Kidney epithelial cell (primary cell): Measurements from ENCODE around the gene CMSS1. TPM values are rescaled to one million over a fixed set of nuclear protein-coding genes. Genes with fewer than 3 reads are reported as not detected.

Experiments
- DNase-seq: peaks from one replicate; pipeline ENCODE4 v3.0.0-alpha.2; 2010; ENCODE audit warnings: low read depth
- H3K27me3 ChIP-seq: 2 replicates; pipeline ENCODE4 v1.6.0; 2011; ENCODE audit warnings: low read length; ENCODE audit not compliant: control insufficient read depth, insufficient read depth
- H3K36me3 ChIP-seq: 2 replicates; pipeline ENCODE4 v1.5.1; 2011; ENCODE audit warnings: low read length; ENCODE audit not compliant: control insufficient read depth, insufficient read depth
- H3K4me3 ChIP-seq: 2 replicates; pipeline ENCODE4 v1.5.1; 2011; ENCODE audit warnings: low read depth, mild to moderate bottlenecking, control low read depth, low read length
- total RNA-seq: library from RNA; depleted of rRNA; stranded (reverse); fragments of >200 nt; gene quantifications from 2 replicates; pipeline ENCODE4 v1.2.3, GENCODE V29; 2015
- TF ChIP-seq, protein P1 (sequence below): IDR thresholded peaks from 2 replicates; pipeline ENCODE4 v1.5.1; 2011; ENCODE audit warnings: mild to moderate bottlenecking, moderate library complexity, low read length, control low read depth, inconsistent platforms; ENCODE audit not compliant: insufficient read depth, poor library complexity, severe bottlenecking

CMSS1 gene
- total RNA-seq, 1 donor from 2014 or later: 36.9 TPM

DNA sequence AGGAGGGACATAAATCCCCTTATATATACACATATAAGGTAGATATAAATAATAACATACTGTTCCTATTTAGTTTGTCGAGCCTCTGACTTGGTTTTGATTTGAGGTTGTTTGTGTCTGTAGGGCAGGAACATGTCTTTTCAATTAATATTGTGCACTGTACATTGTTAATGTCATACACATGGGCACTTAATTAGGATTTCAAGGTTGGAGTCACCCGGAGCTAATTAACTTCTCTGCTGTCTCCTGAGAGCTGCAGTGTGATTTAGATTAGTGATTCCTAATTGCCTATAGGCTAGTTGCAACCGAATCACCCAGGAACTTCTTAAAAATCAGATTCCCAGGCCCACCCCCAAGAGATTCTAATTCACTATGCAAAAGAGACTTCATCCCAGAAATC lies 347.1 kb downstream of the CMSS1 start:
- no peaks in the 10 kb centered on the region for H3K36me3 ChIP-seq
- H3K4me3 ChIP-seq: no peak overlapping the region
- TF ChIP-seq, protein P1, sequence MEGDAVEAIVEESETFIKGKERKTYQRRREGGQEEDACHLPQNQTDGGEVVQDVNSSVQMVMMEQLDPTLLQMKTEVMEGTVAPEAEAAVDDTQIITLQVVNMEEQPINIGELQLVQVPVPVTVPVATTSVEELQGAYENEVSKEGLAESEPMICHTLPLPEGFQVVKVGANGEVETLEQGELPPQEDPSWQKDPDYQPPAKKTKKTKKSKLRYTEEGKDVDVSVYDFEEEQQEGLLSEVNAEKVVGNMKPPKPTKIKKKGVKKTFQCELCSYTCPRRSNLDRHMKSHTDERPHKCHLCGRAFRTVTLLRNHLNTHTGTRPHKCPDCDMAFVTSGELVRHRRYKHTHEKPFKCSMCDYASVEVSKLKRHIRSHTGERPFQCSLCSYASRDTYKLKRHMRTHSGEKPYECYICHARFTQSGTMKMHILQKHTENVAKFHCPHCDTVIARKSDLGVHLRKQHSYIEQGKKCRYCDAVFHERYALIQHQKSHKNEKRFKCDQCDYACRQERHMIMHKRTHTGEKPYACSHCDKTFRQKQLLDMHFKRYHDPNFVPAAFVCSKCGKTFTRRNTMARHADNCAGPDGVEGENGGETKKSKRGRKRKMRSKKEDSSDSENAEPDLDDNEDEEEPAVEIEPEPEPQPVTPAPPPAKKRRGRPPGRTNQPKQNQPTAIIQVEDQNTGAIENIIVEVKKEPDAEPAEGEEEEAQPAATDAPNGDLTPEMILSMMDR: no peak
- no peaks in the 10 kb centered on the region for H3K27me3 ChIP-seq
- no peak for DNase-seq

DNA sequence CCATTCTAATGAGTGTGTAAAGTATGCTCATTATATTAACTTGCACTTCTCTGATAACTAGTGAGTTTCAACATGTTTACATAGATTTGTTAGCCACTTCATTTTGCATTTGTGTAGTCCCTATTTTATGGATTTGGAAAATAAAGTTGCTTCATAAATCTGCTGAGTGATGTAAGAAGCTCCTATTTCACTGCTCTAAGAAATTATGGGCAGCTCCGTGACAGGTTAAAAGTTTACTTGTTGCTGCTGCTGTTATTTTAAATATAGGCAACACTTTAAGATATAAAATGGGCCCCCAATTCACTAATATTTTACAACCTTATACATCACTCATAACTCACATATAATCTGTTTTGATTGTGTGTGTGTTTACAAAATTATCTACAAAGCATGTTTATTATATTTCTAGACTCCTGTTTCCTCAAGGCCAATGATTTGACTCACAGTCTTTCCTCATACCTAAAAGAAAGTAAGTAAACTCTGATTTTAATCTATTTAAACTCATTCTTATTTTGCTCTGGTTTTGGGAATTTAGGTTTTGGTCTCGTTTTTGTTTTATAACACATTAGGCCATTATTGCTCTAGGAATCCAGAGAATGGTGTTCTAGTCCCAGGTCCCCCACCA lies 348.4 kb downstream of the CMSS1 start:
- TF ChIP-seq, protein P1: no peak
- no peaks in the 10 kb centered on the region for H3K36me3 ChIP-seq
- no peaks in the 10 kb centered on the region for H3K27me3 ChIP-seq
- no peak for DNase-seq
- no peak overlapping the region for H3K4me3 ChIP-seq

DNA sequence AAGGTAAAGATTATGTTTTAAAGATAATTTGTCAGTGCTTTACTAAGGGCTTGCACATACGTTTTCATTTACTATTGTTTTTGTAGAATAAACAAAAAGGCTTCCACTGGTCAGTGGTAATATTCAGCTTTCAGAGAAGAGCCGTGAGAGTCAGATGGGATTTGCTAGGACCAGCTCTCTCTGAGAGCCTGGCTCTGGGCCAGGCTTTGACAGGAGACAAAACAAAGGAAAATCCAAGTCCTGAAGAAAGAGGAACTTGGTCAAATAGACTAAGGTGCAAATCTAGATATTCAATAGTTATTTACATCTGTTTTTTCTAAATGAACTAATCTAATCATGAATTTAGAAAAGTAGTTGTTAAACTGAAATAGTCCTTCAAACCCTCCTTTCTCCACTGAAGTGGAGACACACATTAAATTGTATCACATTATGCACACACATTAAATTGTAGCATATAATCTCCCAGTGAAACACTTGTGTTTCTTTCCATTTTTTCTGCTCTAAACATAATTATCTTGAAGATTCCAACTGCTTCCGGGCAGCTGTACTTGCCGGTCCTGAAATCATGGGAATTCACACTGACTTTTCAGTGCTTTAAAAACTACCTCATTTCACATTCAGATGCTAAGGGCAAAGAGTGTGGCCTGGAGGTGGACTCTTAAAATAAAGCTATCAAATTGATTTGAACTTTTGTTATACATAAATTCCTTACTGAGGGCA lies 351.7 kb downstream of the CMSS1 start:
- H3K36me3 ChIP-seq: no peaks in the 10 kb centered on the region
- TF ChIP-seq, protein P1: no peak
- DNase-seq: no peak
- no peak overlapping the region for H3K4me3 ChIP-seq
- H3K27me3 ChIP-seq: no peaks in the 10 kb centered on the region

DNA sequence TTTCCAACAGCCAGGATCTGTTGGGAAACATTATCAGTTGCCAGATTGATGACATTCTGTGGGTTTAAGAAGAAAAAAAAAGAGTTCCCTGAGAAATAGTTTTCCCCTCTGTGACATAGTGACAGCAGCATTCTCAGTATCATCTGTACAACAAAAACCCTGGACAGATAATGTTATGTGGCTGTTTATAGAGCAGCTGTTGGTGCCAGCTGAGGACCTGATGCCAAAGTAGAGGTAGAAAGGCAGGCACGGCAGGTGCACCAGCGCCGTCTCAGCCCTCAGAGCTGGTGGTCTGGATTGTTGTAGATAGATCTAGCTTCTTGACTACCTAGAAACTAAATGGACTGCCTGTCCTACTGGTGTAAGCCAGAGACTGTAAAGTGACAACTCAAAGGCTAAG lies 352.8 kb downstream of the CMSS1 start:
- H3K4me3 ChIP-seq: no peak overlapping the region
- no peaks in the 10 kb centered on the region for H3K36me3 ChIP-seq
- no peak for DNase-seq
- TF ChIP-seq, protein P1: no peak
- H3K27me3 ChIP-seq: no peaks in the 10 kb centered on the region

DNA sequence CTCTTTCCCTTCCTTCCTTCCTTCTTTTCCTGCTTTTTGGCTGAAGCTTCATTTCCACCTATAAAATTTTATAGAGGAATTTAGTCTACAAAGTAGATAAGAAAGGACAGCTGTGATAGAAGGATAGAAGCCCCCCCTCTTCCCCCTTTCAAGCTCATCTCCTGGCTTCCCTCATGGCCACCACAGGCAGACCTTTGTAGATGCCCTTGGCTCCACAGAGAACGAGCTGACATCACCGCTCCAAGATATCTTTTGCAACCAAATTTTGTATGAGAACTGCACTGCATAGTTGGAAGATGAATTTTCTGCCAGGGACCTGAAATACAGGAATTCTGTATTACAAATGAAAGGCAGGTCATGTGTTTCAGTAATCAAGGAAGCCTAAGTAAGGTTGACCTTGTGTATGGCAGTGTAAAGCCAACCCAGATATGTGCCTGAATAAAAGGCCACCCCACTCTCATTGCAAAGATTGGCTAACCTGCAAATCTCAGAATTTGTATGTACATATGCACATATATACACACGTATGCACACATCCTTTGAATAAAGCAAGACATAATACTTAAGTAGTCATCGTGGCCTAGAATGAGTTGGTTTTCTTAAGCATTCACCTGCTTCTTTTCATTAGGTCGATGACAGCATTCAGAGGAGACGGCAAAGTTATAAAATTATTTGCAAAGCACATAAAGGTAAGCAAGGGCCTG lies 353.7 kb downstream of the CMSS1 start:
- H3K36me3 ChIP-seq: no peaks in the 10 kb centered on the region
- no peak overlapping the region for H3K4me3 ChIP-seq
- no peaks in the 10 kb centered on the region for H3K27me3 ChIP-seq
- TF ChIP-seq, protein P1: no peak
- no peak for DNase-seq
